RWPE2 (cell line): ENCODE data around the gene ZFPL1.

Source experiments
- ATAC-seq: fragments of 200-7000 bp; cut with Tn5 transposase; 3 replicates; pipeline ENCODE4 v1.9.1; 2021; ENCODE audit warnings: low read depth
- DNase-seq: peaks from one replicate; pipeline ENCODE4 v3.0.0-alpha.2; 2020; ENCODE audit warnings: low spot score
- H3K27ac ChIP-seq: fragments of 450-650 bp; 2 replicates; pipeline ENCODE4 v1.5.1; 2017; ENCODE audit warnings: mild to moderate bottlenecking; ENCODE audit not compliant: poor library complexity, severe bottlenecking
- H3K27me3 ChIP-seq: fragments of 250-450 bp; sonication (Bioruptor Pico); 2 replicates; pipeline ENCODE4 v1.5.1; 2021; ENCODE audit warnings: mild to moderate bottlenecking, moderate library complexity; ENCODE audit not compliant: insufficient read depth, poor library complexity, severe bottlenecking
- H3K36me3 ChIP-seq: fragments of 250-450 bp; sonication (Bioruptor Pico); 2 replicates; pipeline ENCODE4 v1.5.1; 2020; ENCODE audit warnings: low read depth, mild to moderate bottlenecking, moderate library complexity
- H3K4me1 ChIP-seq: fragments of 250-450 bp; sonication (Bioruptor Pico); 2 replicates; pipeline ENCODE4 v1.5.1; 2021; ENCODE audit warnings: mild to moderate bottlenecking, moderate library complexity; ENCODE audit not compliant: insufficient read depth, poor library complexity, severe bottlenecking
- H3K4me3 ChIP-seq: fragments of 250-450 bp; sonication (Bioruptor Pico); 2 replicates; pipeline ENCODE4 v1.5.1; 2021; ENCODE audit warnings: mild to moderate bottlenecking, moderate library complexity; ENCODE audit not compliant: severe bottlenecking
- H3K9me3 ChIP-seq: fragments of 250-450 bp; sonication (Bioruptor Pico); 2 replicates; pipeline ENCODE4 v1.5.1; 2021; ENCODE audit warnings: mild to moderate bottlenecking, moderate library complexity; ENCODE audit not compliant: severe bottlenecking
- TF ChIP-seq, protein P1 (sequence below): fragments of 450-650 bp; IDR thresholded peaks from one replicate; pipeline ENCODE4 v1.5.1; 2017; ENCODE audit warnings: mild to moderate bottlenecking, moderate library complexity; ENCODE audit not compliant: poor library complexity, severe bottlenecking

ZFPL1 gene

DNA sequence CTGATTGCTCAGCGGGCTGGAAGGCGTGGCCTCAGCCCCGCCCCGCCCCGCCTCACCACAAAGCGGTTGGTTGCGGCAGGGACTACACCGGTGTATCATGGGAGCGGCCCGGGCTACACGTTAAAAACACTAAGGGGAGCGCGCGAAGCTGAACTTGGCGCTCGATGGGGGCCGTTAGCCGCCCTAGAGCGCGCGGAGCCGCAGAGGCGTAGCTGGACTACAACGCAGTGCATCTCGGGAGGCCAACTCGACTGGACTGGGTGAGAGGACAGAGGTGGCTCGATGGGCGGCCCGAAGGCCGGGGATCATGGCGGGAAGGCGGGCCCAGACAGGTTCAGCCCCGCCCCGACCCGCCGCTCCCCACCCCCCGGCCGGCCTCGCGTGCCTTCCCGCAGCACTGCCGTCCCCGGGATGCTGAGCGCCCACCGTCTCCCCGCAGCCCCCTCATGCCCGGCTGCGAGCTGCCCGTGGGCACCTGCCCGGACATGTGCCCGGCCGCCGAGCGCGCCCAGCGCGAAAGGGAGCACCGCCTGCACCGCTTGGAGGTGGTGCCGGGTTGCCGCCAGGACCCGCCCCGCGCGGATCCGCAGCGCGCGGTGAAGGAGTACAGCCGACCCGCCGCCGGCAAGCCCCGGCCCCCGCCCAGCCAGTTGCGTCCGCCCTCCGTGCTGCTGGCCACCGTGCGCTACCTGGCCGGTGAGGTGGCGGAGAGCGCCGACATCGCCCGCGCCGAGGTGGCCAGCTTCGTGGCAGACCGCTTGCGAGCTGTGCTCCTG lies 43.0 kb upstream of the ZFPL1 start, which contains the start of gene SAC3D1:
Gene SAC3D1, plus strand, starts transcription at position 364 of the 776 bp plus-strand sequence. Its CDS starts 83 bp downstream, at position 447.
- Histone ChIP-seq H3K9me3 (no peaks in the 10 kb centered on the region), H3K4me3 (peak within 1 kb of the TSS; percentile 73), H3K4me1 (peaks cover 17% of the 10 kb centered on the region), H3K27me3 (no peaks in the 10 kb centered on the region), H3K27ac (peak within 1 kb of the TSS; percentile 68), H3K36me3 (peaks cover 22% of the 10 kb centered on the region; the same call in 1 of the 2 replicates)
- peak; percentile 92 for ATAC-seq
- TF ChIP-seq, protein P1, sequence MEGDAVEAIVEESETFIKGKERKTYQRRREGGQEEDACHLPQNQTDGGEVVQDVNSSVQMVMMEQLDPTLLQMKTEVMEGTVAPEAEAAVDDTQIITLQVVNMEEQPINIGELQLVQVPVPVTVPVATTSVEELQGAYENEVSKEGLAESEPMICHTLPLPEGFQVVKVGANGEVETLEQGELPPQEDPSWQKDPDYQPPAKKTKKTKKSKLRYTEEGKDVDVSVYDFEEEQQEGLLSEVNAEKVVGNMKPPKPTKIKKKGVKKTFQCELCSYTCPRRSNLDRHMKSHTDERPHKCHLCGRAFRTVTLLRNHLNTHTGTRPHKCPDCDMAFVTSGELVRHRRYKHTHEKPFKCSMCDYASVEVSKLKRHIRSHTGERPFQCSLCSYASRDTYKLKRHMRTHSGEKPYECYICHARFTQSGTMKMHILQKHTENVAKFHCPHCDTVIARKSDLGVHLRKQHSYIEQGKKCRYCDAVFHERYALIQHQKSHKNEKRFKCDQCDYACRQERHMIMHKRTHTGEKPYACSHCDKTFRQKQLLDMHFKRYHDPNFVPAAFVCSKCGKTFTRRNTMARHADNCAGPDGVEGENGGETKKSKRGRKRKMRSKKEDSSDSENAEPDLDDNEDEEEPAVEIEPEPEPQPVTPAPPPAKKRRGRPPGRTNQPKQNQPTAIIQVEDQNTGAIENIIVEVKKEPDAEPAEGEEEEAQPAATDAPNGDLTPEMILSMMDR = no peak
- peak; percentile 96 for DNase-seq

DNA sequence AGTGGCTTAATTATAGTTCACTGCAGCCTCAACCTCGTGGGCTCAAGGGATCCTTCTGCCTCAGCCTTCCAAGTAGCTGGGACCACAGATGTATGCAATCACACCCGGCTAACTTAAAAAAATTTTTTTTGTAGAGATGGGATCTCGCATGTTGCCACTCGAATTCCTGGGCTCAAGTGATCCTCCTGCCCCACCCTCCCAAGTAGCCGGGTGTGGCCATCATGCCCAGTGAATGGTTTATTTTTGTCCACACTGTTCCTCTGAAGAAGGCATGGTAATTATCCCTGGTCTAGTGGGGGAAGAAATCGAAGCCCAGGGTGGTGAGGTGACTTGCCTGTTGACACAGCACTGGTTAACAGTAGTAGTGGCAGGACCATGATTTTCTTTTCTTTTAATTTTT lies 41.1 kb upstream of the ZFPL1 start:
- TF ChIP-seq, protein P1 = no peak
- DNase-seq = no peak
- Histone ChIP-seq H3K9me3 (no peaks in the 10 kb centered on the region), H3K27ac (peak overlapping the region; percentile 20), H3K4me3 (no peak overlapping the region), H3K4me1 (peaks cover 17% of the 10 kb centered on the region), H3K36me3 (peaks cover 22% of the 10 kb centered on the region; the same call in 1 of the 2 replicates), H3K27me3 (no peaks in the 10 kb centered on the region)
- ATAC-seq = no peak

DNA sequence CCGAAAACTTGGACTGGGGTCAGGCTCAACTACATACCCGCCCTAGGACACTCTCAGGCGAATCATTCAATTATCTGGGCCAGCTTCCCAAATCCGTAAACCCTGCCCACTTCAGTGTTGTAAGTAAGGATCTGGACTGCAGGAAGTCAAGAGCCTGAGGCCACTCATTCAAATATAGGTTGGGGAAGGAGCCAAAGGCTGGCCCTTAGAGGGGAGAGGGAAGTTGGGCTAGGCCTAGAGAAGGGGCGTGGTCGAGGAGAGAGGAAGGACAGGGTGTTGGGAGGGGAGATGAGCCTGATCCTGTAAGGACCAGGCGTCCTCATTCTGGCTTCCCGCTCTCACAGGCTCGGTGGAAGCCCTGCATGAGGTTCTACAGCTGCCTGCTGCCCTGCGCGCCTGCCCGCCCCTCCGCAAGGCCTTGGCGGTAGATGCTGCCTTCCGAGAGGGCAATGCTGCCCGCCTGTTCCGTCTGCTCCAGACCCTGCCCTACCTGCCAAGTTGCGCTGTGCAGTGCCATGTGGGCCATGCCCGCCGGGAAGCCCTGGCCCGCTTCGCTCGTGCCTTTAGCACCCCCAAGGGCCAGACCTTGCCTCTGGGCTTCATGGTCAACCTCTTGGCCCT lies 40.0 kb upstream of the ZFPL1 start:
- peak overlapping the region; percentile 20 for H3K27ac ChIP-seq
- DNase-seq (no peak), ATAC-seq (no peak)
- H3K4me1 ChIP-seq = peaks cover 17% of the 10 kb centered on the region
- no peak overlapping the region for H3K4me3 ChIP-seq
- no peaks in the 10 kb centered on the region for H3K27me3 ChIP-seq
- H3K36me3 ChIP-seq = peaks cover 22% of the 10 kb centered on the region; the same call in 1 of the 2 replicates
- no peaks in the 10 kb centered on the region for H3K9me3 ChIP-seq
- TF ChIP-seq, protein P1 = no peak

DNA sequence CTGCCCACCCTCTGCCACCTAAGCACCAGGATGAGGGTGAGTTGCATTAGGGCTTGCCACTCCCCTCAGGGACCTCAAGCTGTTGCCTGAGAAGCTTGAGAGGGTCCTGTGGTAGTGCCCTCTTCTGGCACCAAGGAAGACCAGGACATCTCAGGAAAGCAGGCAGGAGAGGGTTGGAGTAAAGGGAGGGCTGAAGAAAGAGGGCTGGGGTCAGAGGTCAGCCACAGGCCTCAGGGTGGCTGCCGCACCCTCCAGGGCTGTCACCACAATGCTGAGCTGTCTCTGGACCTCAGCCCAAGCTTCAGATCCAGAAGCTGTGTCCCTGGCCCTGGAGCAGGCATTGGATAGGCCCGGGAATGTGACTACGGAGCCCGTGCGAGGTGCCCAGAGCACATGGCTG lies 39.0 kb upstream of the ZFPL1 start:
- Histone ChIP-seq H3K9me3 (no peaks in the 10 kb centered on the region), H3K27me3 (no peaks in the 10 kb centered on the region), H3K4me1 (peaks cover 17% of the 10 kb centered on the region), H3K36me3 (peaks cover 22% of the 10 kb centered on the region; the same call in 1 of the 2 replicates), H3K27ac (no peak overlapping the region), H3K4me3 (no peak overlapping the region)
- ATAC-seq = no peak
- DNase-seq = no peak
- TF ChIP-seq, protein P1 = no peak

DNA sequence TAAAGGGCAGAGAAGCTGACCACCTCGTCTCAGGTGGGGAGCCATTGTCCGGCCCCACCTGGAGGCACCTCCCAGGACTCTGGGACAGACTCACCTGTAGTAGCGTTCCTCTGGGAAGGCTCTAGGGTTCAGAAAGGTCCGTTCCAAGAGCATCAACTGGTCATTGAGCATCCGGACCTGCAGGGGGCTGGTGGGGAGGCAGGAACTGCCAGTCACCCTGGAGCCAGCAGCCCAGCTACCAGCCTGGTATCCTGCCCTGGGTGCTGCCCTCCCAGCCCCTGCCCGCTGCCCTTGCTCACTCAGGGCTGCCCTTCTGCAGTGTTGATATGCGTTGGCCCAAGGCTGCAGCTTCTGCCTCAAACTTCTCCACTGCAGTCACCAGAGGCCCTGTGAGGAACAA lies 38.3 kb upstream of the ZFPL1 start:
- ATAC-seq (no peak), DNase-seq (no peak)
- Histone ChIP-seq H3K4me3 (no peak overlapping the region), H3K4me1 (peaks cover 12% of the 10 kb centered on the region), H3K27me3 (no peaks in the 10 kb centered on the region), H3K36me3 (peaks cover 22% of the 10 kb centered on the region; the same call in 1 of the 2 replicates), H3K27ac (no peak overlapping the region), H3K9me3 (no peaks in the 10 kb centered on the region)
- TF ChIP-seq, protein P1 = no peak
